OCI-LY7 (cell line): Measurements from ENCODE around the gene CSH1. TPM values are rescaled to one million over a fixed set of nuclear protein-coding genes. Genes with fewer than 3 reads are reported as not detected.
"Not testable (repeated sequence)": the region's sequence is repeated elsewhere in the genome, so short reads cannot be mapped to it uniquely, and the experiment has no call there.

Source experiments
- BruUV-seq: library from RNA; stranded (reverse); fragments of 400-500 nt; replicated peaks from 2 replicates; lab custom pipeline; 2021; lab: Mats Ljungman, UMichigan
- CTCF ChIA-PET: fragments of 300-600 bp; sonication (Branson Sonifier 250); formaldehyde crosslinking; loops from one replicate; lab custom pipeline; 2022; ENCODE audit warnings: antibody characterized with exemption; ENCODE audit not compliant: unreplicated experiment; lab: Charles Lee
- POLR2A ChIA-PET: fragments of 300-600 bp; sonication (Branson Sonifier 250); formaldehyde crosslinking; loops from one replicate; lab custom pipeline; 2022; ENCODE audit warnings: antibody characterized with exemption; lab: Charles Lee
- DNase-seq: peaks from one replicate; pipeline ENCODE4 v3.0.0-alpha.2; 2015; ENCODE audit warnings: low spot score
- H2AFZ ChIP-seq: fragments of 200-600 bp; sonication (generic), shearing (Covaris generic); 2 replicates; pipeline ENCODE4 v1.6.1; 2014; ENCODE audit warnings: mild to moderate bottlenecking, antibody characterized with exemption, low read length, moderate library complexity
- H3K27ac ChIP-seq: fragments of 200-600 bp; sonication (generic); 2 replicates; pipeline ENCODE4 v1.5.1; 2014; ENCODE audit warnings: mixed run types, low read depth, mild to moderate bottlenecking, moderate library complexity, low read length, inconsistent platforms; ENCODE audit not compliant: poor library complexity, severe bottlenecking
- H3K36me3 ChIP-seq: fragments of 200-600 bp; sonication (generic); 2 replicates; pipeline ENCODE4 v1.6.1; 2014; ENCODE audit warnings: mild to moderate bottlenecking, antibody characterized with exemption, low read length, moderate library complexity, mixed read lengths; ENCODE audit not compliant: insufficient read depth
- H3K4me1 ChIP-seq: fragments of 200-600 bp; sonication (generic); 2 replicates; pipeline ENCODE4 v1.5.1; 2014; ENCODE audit warnings: mild to moderate bottlenecking, low read length; ENCODE audit not compliant: insufficient read depth, poor library complexity, severe bottlenecking
- H3K4me2 ChIP-seq: fragments of 200-600 bp; sonication (generic); 2 replicates; pipeline ENCODE4 v1.6.1; 2014; ENCODE audit warnings: mild to moderate bottlenecking, low read length
- H3K4me3 ChIP-seq: fragments of 200-600 bp; sonication (generic); 2 replicates; pipeline ENCODE4 v1.5.1; 2014; ENCODE audit warnings: mild to moderate bottlenecking, low read depth, low read length; ENCODE audit not compliant: poor library complexity, severe bottlenecking
- H3K79me2 ChIP-seq: fragments of 200-600 bp; sonication (generic); 2 replicates; pipeline ENCODE4 v1.6.1; 2016; ENCODE audit warnings: low read depth, mild to moderate bottlenecking, low read length, moderate library complexity, mixed read lengths; ENCODE audit not compliant: insufficient read depth
- H3K9me2 ChIP-seq: fragments of 200-600 bp; sonication (generic); 2 replicates; pipeline ENCODE4 v1.6.1; 2016; ENCODE audit warnings: mild to moderate bottlenecking, low read length, mixed read lengths; ENCODE audit not compliant: insufficient read depth
- H3K9me3 ChIP-seq: fragments of 200-600 bp; sonication (generic); 2 replicates; pipeline ENCODE4 v1.6.1; 2014; ENCODE audit warnings: mild to moderate bottlenecking, mixed run types, low read length, mixed read lengths
- H4K20me1 ChIP-seq: fragments of 200-600 bp; sonication (generic); 2 replicates; pipeline ENCODE4 v1.6.1; 2014; ENCODE audit warnings: mild to moderate bottlenecking, antibody characterized with exemption, low read length, moderate library complexity, mixed read lengths; ENCODE audit not compliant: insufficient read depth
- CTCF ChIP-seq: fragments of 200-600 bp; sonication (generic); conservative IDR thresholded peaks from 2 replicates; pipeline ENCODE4 v1.5.1; 2014; ENCODE audit warnings: mild to moderate bottlenecking, antibody characterized with exemption, low read length, moderate library complexity, mixed read lengths
- intact Hi-C: fragments of 100-400 bp; cut with micrococcal nuclease; formaldehyde crosslinking; loops from one replicate; pipeline ENCODE4 v1.10.0; 2022; ENCODE audit not compliant: unreplicated experiment
- total RNA-seq, 2 experiments: library from RNA; depleted of rRNA in 1 of 2; stranded (reverse); fragments of >200 nt in 1 of 2; shearing (Covaris generic) in 1 of 2; gene quantifications; 2 replicates each; pipeline ENCODE4 v1.2.3, GENCODE V29; 2014 to 2022

Gene CSH1
- total RNA-seq, 2 experiments from 2014 or later = not detected

GRCh38 chr17:63892316-63893037 is 3.9 kb downstream of the CSH1 start:
- H3K79me2 ChIP-seq, H2AFZ ChIP-seq, H3K36me3 ChIP-seq, BruUV-seq, H3K27ac ChIP-seq, CTCF ChIA-PET, H3K9me2 ChIP-seq, H3K4me1 ChIP-seq, POLR2A ChIA-PET, H3K9me3 ChIP-seq, H3K4me3 ChIP-seq, H3K4me2 ChIP-seq, H4K20me1 ChIP-seq: not testable (repeated sequence)
- peak; percentile 29 for DNase-seq
- peak; percentile 67 for TF ChIP-seq CTCF
- intact Hi-C loops = loop anchor here (5.0 kb wide), 1 partner anchor 100 kb away; no protein-coding TSS in a partner anchor

- BruUV-seq, H3K79me2 ChIP-seq, H3K4me1 ChIP-seq, intact Hi-C loops, H4K20me1 ChIP-seq, H3K4me3 ChIP-seq, H2AFZ ChIP-seq, H3K9me3 ChIP-seq, H3K27ac ChIP-seq, H3K36me3 ChIP-seq, H3K9me2 ChIP-seq, H3K4me2 ChIP-seq, POLR2A ChIA-PET: not testable (repeated sequence)
- peak; percentile 60 for DNase-seq
- CTCF ChIA-PET = interaction anchor here (0.8 kb wide), 1 partner anchor 244 kb away, joined by 3 read pairs; no protein-coding TSS in a partner anchor
- TF ChIP-seq CTCF = peak; percentile 66
Observed at GRCh38 chr17:63889026-63889848, 7.1 kb downstream of the CSH1 start.

- H3K36me3 ChIP-seq, POLR2A ChIA-PET, BruUV-seq, H3K4me3 ChIP-seq, CTCF ChIA-PET, H2AFZ ChIP-seq, H3K9me3 ChIP-seq, H3K4me2 ChIP-seq, H3K79me2 ChIP-seq, H4K20me1 ChIP-seq, intact Hi-C loops, H3K9me2 ChIP-seq, H3K4me1 ChIP-seq, H3K27ac ChIP-seq, DNase-seq: not testable (repeated sequence)
Observed at GRCh38 chr17:63885119-63885518, 11.3 kb downstream of the CSH1 start.

GRCh38 chr17:63882626-63883126 is 13.7 kb downstream of the CSH1 start:
- H3K79me2 ChIP-seq, H3K9me3 ChIP-seq, H2AFZ ChIP-seq, intact Hi-C loops, CTCF ChIA-PET, H3K36me3 ChIP-seq, H3K9me2 ChIP-seq, DNase-seq, H3K4me2 ChIP-seq, H3K4me1 ChIP-seq, H3K27ac ChIP-seq, H3K4me3 ChIP-seq, BruUV-seq, H4K20me1 ChIP-seq: not testable (repeated sequence)
- POLR2A ChIA-PET = interaction anchor here (0.7 kb wide), 1 partner anchor 93 kb away, joined by 4 read pairs; no protein-coding TSS in a partner anchor
